Body of pancreas (tissue), 4 donors: ENCODE measurements around the gene KRT86.

Source experiments
- POLR2A ChIP-seq, 3 donors: fragments of 450-650 bp; IDR thresholded peaks; one replicate each; pipeline ENCODE4 v1.6.1; 2016; ENCODE audit warnings: antibody characterized with exemption in 3 of 3, mild to moderate bottlenecking in 2 of 3
- TF ChIP-seq, protein P1 (sequence below), 7 experiments: fragments of 450-650 bp in 4 of 7; fragments of 200-600 bp in 3 of 7; sonication (generic) in 3 of 7; IDR thresholded peaks; one replicate each; pipeline ENCODE4 v1.5.1; 2016 to 2019; ENCODE audit warnings: antibody characterized with exemption in 7 of 7

DNA sequence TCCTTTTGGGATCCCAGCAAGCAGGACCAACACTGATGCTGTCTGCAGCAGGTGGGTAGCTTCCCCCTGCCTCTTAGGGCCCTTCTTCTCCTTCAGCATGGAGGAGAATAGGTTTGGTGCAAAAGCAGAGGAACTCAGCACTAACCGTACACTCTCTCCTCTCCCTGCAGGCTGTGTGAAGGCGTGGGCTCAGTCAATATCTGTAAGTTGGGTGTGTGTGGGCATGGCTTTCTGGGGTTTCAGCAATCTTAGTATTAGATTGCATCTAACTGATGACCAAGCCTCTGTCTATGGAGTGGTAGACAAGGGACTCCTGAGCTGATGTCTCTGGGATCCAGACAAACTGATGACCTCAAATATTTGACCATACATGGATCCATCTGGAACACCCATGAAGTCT, 78.5 kb downstream of the KRT86 start:
- TF ChIP-seq, protein P1, sequence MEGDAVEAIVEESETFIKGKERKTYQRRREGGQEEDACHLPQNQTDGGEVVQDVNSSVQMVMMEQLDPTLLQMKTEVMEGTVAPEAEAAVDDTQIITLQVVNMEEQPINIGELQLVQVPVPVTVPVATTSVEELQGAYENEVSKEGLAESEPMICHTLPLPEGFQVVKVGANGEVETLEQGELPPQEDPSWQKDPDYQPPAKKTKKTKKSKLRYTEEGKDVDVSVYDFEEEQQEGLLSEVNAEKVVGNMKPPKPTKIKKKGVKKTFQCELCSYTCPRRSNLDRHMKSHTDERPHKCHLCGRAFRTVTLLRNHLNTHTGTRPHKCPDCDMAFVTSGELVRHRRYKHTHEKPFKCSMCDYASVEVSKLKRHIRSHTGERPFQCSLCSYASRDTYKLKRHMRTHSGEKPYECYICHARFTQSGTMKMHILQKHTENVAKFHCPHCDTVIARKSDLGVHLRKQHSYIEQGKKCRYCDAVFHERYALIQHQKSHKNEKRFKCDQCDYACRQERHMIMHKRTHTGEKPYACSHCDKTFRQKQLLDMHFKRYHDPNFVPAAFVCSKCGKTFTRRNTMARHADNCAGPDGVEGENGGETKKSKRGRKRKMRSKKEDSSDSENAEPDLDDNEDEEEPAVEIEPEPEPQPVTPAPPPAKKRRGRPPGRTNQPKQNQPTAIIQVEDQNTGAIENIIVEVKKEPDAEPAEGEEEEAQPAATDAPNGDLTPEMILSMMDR (IDR thresholded peaks at IDR 0.05): no peak
- TF ChIP-seq POLR2A (IDR thresholded peaks at IDR 0.05): no peak
